22Rv1 (cell line): ENCODE results near the gene FGFR3.

Experiments used
- CTCF ChIP-seq: fragments of 450-650 bp; IDR thresholded peaks from 2 replicates; pipeline ENCODE4 v1.5.1; 2017; ENCODE audit warnings: mild to moderate bottlenecking
- ZFX ChIP-seq: fragments of 450-650 bp; IDR thresholded peaks from 2 replicates; pipeline ENCODE4 v1.6.1; 2017; ENCODE audit warnings: antibody characterized with exemption, borderline replicate concordance

DNA sequence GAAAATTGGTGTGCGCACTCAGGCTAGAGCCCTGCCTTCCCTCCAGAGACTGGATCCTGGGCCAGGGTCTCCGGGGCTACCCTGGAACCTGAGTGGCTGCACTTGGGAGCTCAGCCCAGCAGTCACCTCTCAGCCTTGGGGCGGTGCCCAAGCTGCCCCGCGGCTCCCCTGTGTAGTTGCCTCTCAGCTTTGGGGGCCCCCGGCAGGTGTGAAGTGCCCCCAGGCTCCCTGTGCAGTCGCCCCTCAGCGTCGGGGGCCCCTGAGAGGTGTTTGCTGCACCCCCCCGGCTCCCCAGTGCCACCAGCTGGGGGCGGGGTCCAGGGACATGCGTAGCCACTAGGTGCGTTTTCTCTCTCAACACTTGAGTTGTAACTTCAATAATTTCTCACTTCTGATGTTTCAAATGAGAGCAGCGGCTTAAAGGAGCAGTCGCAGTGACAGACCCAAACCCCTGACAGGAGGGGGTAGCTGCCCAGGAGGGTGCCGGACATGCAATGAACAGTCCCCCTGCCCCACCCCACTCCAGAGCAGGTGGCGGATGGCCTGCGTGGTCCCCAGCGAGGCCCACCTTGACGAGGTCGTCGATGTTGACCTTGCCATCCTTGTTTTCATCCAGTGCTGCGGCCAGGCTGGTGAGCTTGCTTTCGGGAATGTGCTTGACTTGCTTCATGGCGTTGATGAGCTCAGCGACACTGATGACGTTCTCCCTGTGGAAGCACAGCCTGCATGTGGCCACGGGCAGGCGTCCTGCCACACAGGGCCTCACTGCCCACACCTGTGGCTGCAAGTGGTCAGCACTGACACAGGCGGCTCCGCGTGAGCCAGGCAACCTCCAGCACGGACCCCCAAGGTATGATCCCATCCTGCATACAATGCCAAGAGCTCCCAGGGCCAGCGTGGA lies 22.3 kb downstream of the FGFR3 start:
- TF ChIP-seq CTCF (no peak), ZFX (no peak)
